Calu3 (cell line): Measurements from ENCODE around the gene STRBP. TPM values are rescaled to one million over a fixed set of nuclear protein-coding genes. Genes with fewer than 3 reads are reported as not detected.

ENCODE experiments used
- BruUV-seq: library from RNA; stranded (reverse); fragments of 400-500 nt; replicated peaks from 2 replicates; lab custom pipeline; 2021; lab: Mats Ljungman, UMichigan
- CTCF ChIA-PET: fragments of 300-600 bp; sonication (Branson Sonifier 250); formaldehyde crosslinking; loops from one replicate; lab custom pipeline; 2022; ENCODE audit warnings: antibody characterized with exemption; lab: Charles Lee
- DNase-seq: peaks from one replicate; pipeline ENCODE4 v3.0.0; 2022
- H3K27ac Mint-ChIP-seq: one replicate; pipeline ENCODE4 v1.8.0; 2022; ENCODE audit warnings: mixed read lengths; ENCODE audit not compliant: unreplicated experiment
- H3K27me3 Mint-ChIP-seq: one replicate; pipeline ENCODE4 v1.8.0; 2022; ENCODE audit warnings: mixed read lengths; ENCODE audit not compliant: unreplicated experiment
- H3K36me3 Mint-ChIP-seq: one replicate; pipeline ENCODE4 v1.8.0; 2022; ENCODE audit warnings: mild to moderate bottlenecking, moderate library complexity, mixed read lengths; ENCODE audit not compliant: insufficient read depth, unreplicated experiment
- H3K4me1 Mint-ChIP-seq: one replicate; pipeline ENCODE4 v1.8.0; 2022; ENCODE audit warnings: mild to moderate bottlenecking, low read depth, mixed read lengths; ENCODE audit not compliant: unreplicated experiment
- H3K4me3 Mint-ChIP-seq: one replicate; pipeline ENCODE4 v1.8.0; 2022; ENCODE audit warnings: mild to moderate bottlenecking, low read depth, moderate library complexity, mixed read lengths; ENCODE audit not compliant: unreplicated experiment
- H3K9me3 Mint-ChIP-seq: one replicate; pipeline ENCODE4 v1.8.0; 2022; ENCODE audit warnings: low read depth, mixed read lengths; ENCODE audit not compliant: unreplicated experiment
- CTCF ChIP-seq: fragments of 200-600 bp; IDR thresholded peaks from one replicate; pipeline ENCODE4 v1.8.0; 2022; ENCODE audit warnings: antibody characterized with exemption; ENCODE audit not compliant: unreplicated experiment
- intact Hi-C: fragments of 100-400 bp; cut with micrococcal nuclease; formaldehyde crosslinking; loops from one replicate; pipeline ENCODE4 v1.10.0; 2022; ENCODE audit not compliant: unreplicated experiment
- total RNA-seq: library from RNA; stranded (reverse); gene quantifications from 2 replicates; pipeline ENCODE4 v1.2.3, GENCODE V29; 2022

The STRBP gene
- total RNA-seq, 1 experiment from 2014 or later: 27.3 TPM

- CTCF ChIA-PET: no interaction called here
- no peak overlapping the region for H3K4me3 Mint-ChIP-seq
- no peak for TF ChIP-seq CTCF
- peaks cover 6% of the 10 kb centered on the region for H3K36me3 Mint-ChIP-seq
- DNase-seq: no peak
- H3K27me3 Mint-ChIP-seq: no peaks in the 10 kb centered on the region
- intact Hi-C loops: no loop called here
- no TSS peak for BruUV-seq
- no peaks in the 10 kb centered on the region for H3K4me1 Mint-ChIP-seq
- no peak overlapping the region for H3K27ac Mint-ChIP-seq
- H3K9me3 Mint-ChIP-seq: no peaks in the 10 kb centered on the region
These were observed 130.2 kb downstream of the STRBP start for GRCh38 chr9:123138163-123138562.

- peaks cover 6% of the 10 kb centered on the region for H3K36me3 Mint-ChIP-seq
- H3K9me3 Mint-ChIP-seq: no peaks in the 10 kb centered on the region
- H3K27ac Mint-ChIP-seq: no peak overlapping the region
- H3K4me3 Mint-ChIP-seq: no peak overlapping the region
- BruUV-seq: no TSS peak
- intact Hi-C loops: no loop called here
- TF ChIP-seq CTCF: no peak
- CTCF ChIA-PET: no interaction called here
- no peaks in the 10 kb centered on the region for H3K4me1 Mint-ChIP-seq
- no peaks in the 10 kb centered on the region for H3K27me3 Mint-ChIP-seq
- DNase-seq: no peak
These were observed 133.0 kb downstream of the STRBP start for GRCh38 chr9:123135430-123135829.

GRCh38 chr9:123132696-123133095 is 135.7 kb downstream of the STRBP start:
- Mint-ChIP-seq H3K4me1 (no peaks in the 10 kb centered on the region), H3K27ac (no peak overlapping the region), H3K9me3 (no peaks in the 10 kb centered on the region), H3K4me3 (no peak overlapping the region), H3K36me3 (no peaks in the 10 kb centered on the region), H3K27me3 (no peaks in the 10 kb centered on the region)
- BruUV-seq: no TSS peak
- DNase-seq: no peak
- intact Hi-C loops: no loop called here
- CTCF ChIA-PET: no interaction called here
- no peak for TF ChIP-seq CTCF

- H3K27me3 Mint-ChIP-seq: no peaks in the 10 kb centered on the region
- no peak overlapping the region for H3K27ac Mint-ChIP-seq
- no peaks in the 10 kb centered on the region for H3K9me3 Mint-ChIP-seq
- no TSS peak for BruUV-seq
- no peak overlapping the region for H3K4me3 Mint-ChIP-seq
- H3K36me3 Mint-ChIP-seq: no peaks in the 10 kb centered on the region
- TF ChIP-seq CTCF: no peak
- intact Hi-C loops: no loop called here
- CTCF ChIA-PET: no interaction called here
- no peak for DNase-seq
- H3K4me1 Mint-ChIP-seq: no peaks in the 10 kb centered on the region
These were observed 136.4 kb downstream of the STRBP start for GRCh38 chr9:123131993-123132392.
